Mesendoderm (in vitro differentiated cells): ENCODE measurements around the gene PIK3C2A.
"Not testable (repeated sequence)": the region's sequence is repeated elsewhere in the genome, so short reads cannot be mapped to it uniquely, and the experiment has no call there.

Source experiments
- DNase-seq: peaks from one replicate; pipeline ENCODE4 v3.0.0; 2013
- H2AK5ac ChIP-seq: 2 replicates; pipeline ENCODE4 v1.6.1; 2013; ENCODE audit warnings: low read length, inconsistent platforms
- H2BK120ac ChIP-seq: 2 replicates; pipeline ENCODE4 v1.6.1; 2013; ENCODE audit warnings: low read depth, mild to moderate bottlenecking, low read length, moderate library complexity, mixed read lengths
- H2BK15ac ChIP-seq: replicated peaks from 2 replicates; pipeline ENCODE4 v1.6.1; 2013; ENCODE audit warnings: low read depth, mild to moderate bottlenecking, moderate library complexity
- H2BK5ac ChIP-seq: 2 replicates; pipeline ENCODE4 v1.6.1; 2013; ENCODE audit warnings: low read length, inconsistent platforms
- H3K18ac ChIP-seq: 2 replicates; pipeline ENCODE4 v1.6.1; 2013; ENCODE audit warnings: mild to moderate bottlenecking, low read length, mixed read lengths
- H3K23ac ChIP-seq: one replicate; pipeline ENCODE4 v1.6.1; 2013; ENCODE audit warnings: low read length
- H3K27ac ChIP-seq: 2 replicates; pipeline ENCODE4 v1.5.1; 2013; ENCODE audit warnings: low read depth, mild to moderate bottlenecking, inconsistent platforms, low read length, moderate library complexity
- H3K27me3 ChIP-seq: 2 replicates; pipeline ENCODE4 v1.6.1; 2013; ENCODE audit warnings: low read length, control low read depth, mild to moderate bottlenecking, inconsistent platforms; ENCODE audit not compliant: insufficient read depth, poor library complexity
- H3K36me3 ChIP-seq: 2 replicates; pipeline ENCODE4 v1.6.1; 2013; ENCODE audit warnings: low read length, inconsistent platforms; ENCODE audit not compliant: control insufficient read depth, insufficient read depth
- H3K4ac ChIP-seq: one replicate; pipeline ENCODE4 v1.6.1; 2013; ENCODE audit warnings: low read depth, mild to moderate bottlenecking, low read length, moderate library complexity
- H3K4me1 ChIP-seq: 2 replicates; pipeline ENCODE4 v1.6.1; 2013; ENCODE audit warnings: low read depth, low read length, inconsistent platforms; ENCODE audit not compliant: control insufficient read depth
- H3K4me2 ChIP-seq: 2 replicates; pipeline ENCODE4 v1.6.1; 2013; ENCODE audit warnings: low read length
- H3K4me3 ChIP-seq: 2 replicates; pipeline ENCODE4 v1.5.1; 2013; ENCODE audit warnings: mild to moderate bottlenecking, low read length
- H3K56ac ChIP-seq: one replicate; pipeline ENCODE4 v1.6.1; 2013; ENCODE audit warnings: low read length
- H3K79me1 ChIP-seq: 2 replicates; pipeline ENCODE4 v1.6.1; 2013; ENCODE audit warnings: low read length, inconsistent platforms
- H3K79me2 ChIP-seq: 2 replicates; pipeline ENCODE4 v1.6.1; 2013; ENCODE audit warnings: mild to moderate bottlenecking, low read length; ENCODE audit not compliant: control insufficient read depth, insufficient read depth
- H3K9ac ChIP-seq: 2 replicates; pipeline ENCODE4 v1.6.1; 2013; ENCODE audit warnings: low read length, inconsistent platforms
- H4K5ac ChIP-seq: one replicate; pipeline ENCODE4 v1.6.1; 2013; ENCODE audit warnings: low read length
- H4K8ac ChIP-seq: one replicate; pipeline ENCODE4 v1.6.1; 2013; ENCODE audit warnings: low read depth, mild to moderate bottlenecking, control low read depth, low read length, moderate library complexity
- WGBS: extraction: QIAGEN DNeasy Blood & Tissue Kit; methylation state at CpG from one replicate; pipeline ENCODE4 v1.1.7; 2013; ENCODE audit warnings: low lambda C conversion rate, missing lambda C conversion rate; ENCODE audit not compliant: insufficient coverage; ENCODE audit errors: extremely low coverage; 5-methylcytosine and 5-hydroxymethylcytosine counted together

PIK3C2A gene

DNA sequence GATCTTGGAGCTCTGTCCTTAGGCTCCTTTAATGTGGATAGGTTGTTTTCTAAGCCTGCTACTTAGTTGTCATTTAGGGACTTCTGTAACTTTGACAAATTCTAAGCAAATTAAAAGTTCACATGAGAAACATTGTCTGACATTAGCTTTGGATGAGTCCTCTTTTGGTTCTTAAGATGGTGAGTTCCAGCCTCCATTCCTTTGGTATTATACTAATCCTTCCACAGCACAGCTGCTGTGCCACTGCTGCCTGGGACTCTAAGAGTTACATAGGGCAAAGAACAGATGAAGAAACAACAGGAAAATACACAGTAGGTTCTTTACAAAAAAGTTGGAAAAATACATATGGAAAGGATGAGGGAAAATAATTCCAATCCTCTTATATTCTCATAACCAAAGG lies 25.3 kb upstream of the PIK3C2A start:
- no peaks in the 10 kb centered on the region for H3K79me2 ChIP-seq
- no peak overlapping the region for H3K27ac ChIP-seq
- H2BK120ac ChIP-seq = no peak overlapping the region
- no peak overlapping the region for H3K4me3 ChIP-seq
- no peak overlapping the region for H3K18ac ChIP-seq
- no peak overlapping the region for H2AK5ac ChIP-seq
- H2BK15ac ChIP-seq = no peak overlapping the region
- H3K36me3 ChIP-seq = no peaks in the 10 kb centered on the region
- H3K4me2 ChIP-seq = no peak overlapping the region
- H2BK5ac ChIP-seq = no peak overlapping the region
- no peaks in the 10 kb centered on the region for H3K4me1 ChIP-seq
- H3K79me1 ChIP-seq = no peaks in the 10 kb centered on the region
- H4K5ac ChIP-seq = no peak overlapping the region
- H4K8ac ChIP-seq = no peak overlapping the region
- H3K23ac ChIP-seq = no peak overlapping the region
- no peaks in the 10 kb centered on the region for H3K27me3 ChIP-seq
- no peak overlapping the region for H3K9ac ChIP-seq
- DNase-seq = no peak
- H3K56ac ChIP-seq = no peak overlapping the region
- H3K4ac ChIP-seq = no peak overlapping the region

DNA sequence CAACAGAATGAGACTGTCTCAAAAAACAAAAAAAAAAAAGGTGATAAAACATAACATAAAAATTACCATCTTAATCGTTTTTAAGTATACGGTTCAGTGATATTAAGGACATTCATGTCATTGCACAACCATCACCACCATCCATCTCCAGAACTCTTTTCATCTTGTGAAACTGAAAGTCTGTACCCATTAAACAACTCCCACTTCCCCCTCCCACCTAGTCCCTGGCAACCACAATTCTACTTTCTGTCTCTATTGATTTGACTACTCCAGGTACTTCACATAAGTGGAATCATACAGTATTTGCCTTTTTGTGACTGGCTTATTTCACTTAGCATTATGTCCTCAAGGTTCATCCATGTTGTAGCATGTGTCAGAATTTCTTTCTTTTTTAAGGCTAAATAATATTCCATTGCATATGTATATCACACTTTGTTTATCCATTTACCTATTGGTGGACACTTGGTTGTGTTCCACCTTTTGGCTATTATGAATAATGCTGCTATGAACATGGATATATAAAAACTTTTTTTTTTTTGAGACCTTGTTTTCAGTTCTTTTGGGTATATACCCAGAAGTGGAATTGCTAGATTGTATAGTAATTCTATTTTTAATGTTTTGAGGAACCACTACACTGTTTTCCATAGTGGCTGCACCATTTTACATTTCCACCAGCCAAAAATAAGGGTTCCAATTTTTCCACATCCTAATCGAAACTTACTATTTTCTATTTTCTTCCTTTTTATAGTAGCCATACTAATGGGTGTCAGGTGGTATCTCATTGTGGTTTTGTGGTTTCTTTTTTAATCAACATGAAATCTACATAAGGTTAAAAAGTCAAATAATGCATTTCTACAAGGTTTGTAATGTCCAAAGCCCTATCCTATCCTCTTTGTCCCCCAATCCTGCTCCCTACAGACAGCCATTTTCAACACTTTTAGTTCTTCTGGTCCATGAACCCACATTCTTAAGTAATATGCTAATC lies 23.4 kb upstream of the PIK3C2A start:
- Histone ChIP-seq H3K18ac (no peak overlapping the region), H3K56ac (no peak overlapping the region), H2BK15ac (no peak overlapping the region), H3K4me2 (no peak overlapping the region), H4K8ac (no peak overlapping the region), H3K4me1 (no peaks in the 10 kb centered on the region), H3K4ac (no peak overlapping the region), H3K27ac (no peak overlapping the region), H3K23ac (no peak overlapping the region), H2AK5ac (no peak overlapping the region), H3K9ac (no peak overlapping the region), H2BK120ac (no peak overlapping the region), H3K36me3 (no peaks in the 10 kb centered on the region), H3K79me1 (no peaks in the 10 kb centered on the region), H2BK5ac (no peak overlapping the region), H3K79me2 (no peaks in the 10 kb centered on the region), H3K4me3 (no peak overlapping the region), H3K27me3 (no peaks in the 10 kb centered on the region), H4K5ac (no peak overlapping the region)
- whole genome bisulfite sequencing = no CpG with 5 or more reads among the region's 3 CpGs
- no peak for DNase-seq

DNA sequence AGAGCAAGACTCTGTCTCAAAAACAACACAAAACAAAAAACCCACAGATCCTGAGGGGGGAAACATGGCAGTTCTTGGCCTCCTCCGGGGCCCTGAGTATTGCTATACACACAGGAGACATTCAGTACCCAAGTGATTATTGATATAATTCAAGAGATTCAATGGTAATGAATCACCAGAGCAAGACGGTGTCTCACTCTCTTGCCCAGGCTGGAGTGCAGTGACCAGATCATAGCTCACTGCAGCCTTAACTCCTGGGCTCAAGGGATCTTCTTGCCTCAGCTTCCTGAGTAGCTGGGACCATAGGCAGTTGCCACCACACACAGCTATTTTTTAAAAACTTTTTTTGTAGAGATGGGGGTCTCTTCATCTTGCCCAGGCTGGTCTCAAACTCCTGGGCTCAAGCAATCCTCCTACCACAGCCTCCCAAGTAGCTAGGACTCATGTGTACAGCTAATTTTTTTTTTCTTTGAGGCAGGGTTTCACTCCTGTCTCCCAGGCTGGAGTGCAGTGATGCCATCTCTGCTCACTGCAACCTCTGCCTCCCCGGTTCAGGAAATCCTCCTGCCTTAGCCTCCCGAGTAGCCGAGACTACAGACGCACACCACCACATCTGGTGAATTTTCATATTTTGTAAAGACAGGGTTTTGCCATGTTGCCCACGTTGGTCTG lies 21.8 kb upstream of the PIK3C2A start:
- Histone ChIP-seq H3K27ac (no peak overlapping the region), H2BK5ac (no peak overlapping the region), H3K4me1 (no peaks in the 10 kb centered on the region), H4K5ac (no peak overlapping the region), H3K4ac (no peak overlapping the region), H3K79me2 (no peaks in the 10 kb centered on the region), H3K36me3 (no peaks in the 10 kb centered on the region), H3K18ac (no peak overlapping the region), H2BK120ac (no peak overlapping the region), H3K23ac (no peak overlapping the region), H3K4me2 (no peak overlapping the region), H2AK5ac (no peak overlapping the region), H3K9ac (no peak overlapping the region), H3K56ac (no peak overlapping the region), H2BK15ac (no peak overlapping the region), H3K4me3 (no peak overlapping the region), H4K8ac (no peak overlapping the region), H3K27me3 (no peaks in the 10 kb centered on the region), H3K79me1 (no peaks in the 10 kb centered on the region)
- no peak for DNase-seq
- WGBS = no CpG with 5 or more reads among the region's 7 CpGs

DNA sequence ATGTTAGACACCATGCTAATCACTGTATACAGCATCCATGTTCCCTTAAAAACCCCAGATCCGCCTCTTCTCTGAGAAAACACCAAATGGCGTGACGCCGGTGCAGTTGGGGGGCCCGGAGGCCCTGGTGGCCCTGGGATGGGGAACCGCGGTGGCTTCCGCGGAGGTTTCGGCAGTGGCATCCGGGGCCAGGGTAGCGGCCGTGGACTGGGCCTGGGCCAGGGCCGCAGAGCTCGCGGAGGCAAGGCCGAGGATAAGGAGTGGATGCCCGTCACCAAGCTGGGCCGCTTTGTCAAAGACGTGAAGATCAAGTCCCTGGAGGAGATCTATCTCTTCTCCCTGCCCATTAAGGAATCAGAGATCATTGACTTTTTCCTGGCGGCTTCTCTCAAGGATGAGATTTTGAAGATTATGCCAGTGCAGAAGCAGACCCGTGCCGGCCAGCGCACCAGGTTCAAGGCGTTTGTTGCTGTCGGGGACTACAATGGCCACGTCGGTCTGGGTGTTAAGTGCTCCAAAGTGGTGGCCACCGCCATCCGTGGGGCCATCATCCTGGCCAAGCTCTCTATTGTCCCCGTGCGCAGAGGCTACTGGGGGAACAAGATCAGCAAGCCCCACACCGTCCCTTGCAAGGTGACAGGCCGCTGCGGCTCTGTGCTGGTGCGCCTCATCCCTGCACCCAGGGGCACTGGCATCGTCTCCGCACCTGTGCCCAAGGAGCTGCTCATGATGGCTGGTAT lies 20.6 kb upstream of the PIK3C2A start:
- not testable (repeated sequence) for H3K18ac ChIP-seq, H3K4me1 ChIP-seq
- WGBS = no CpG with 5 or more reads among the region's 38 CpGs

GRCh38 chr11:17224727-17225126 lies 16.9 kb upstream of the PIK3C2A start:
- Histone ChIP-seq H3K4me2 (no peak overlapping the region), H3K18ac (no peak overlapping the region), H3K4me1 (no peaks in the 10 kb centered on the region), H2AK5ac (no peak overlapping the region), H2BK5ac (no peak overlapping the region), H3K4ac (no peak overlapping the region), H3K23ac (no peak overlapping the region), H3K79me2 (no peaks in the 10 kb centered on the region), H3K4me3 (no peak overlapping the region), H4K5ac (no peak overlapping the region), H3K36me3 (no peaks in the 10 kb centered on the region), H2BK15ac (no peak overlapping the region), H4K8ac (no peak overlapping the region), H3K56ac (no peak overlapping the region), H2BK120ac (no peak overlapping the region), H3K9ac (no peak overlapping the region), H3K27me3 (no peaks in the 10 kb centered on the region), H3K27ac (no peak overlapping the region), H3K79me1 (no peaks in the 10 kb centered on the region)
- WGBS = no CpG with 5 or more reads among the region's 2 CpGs
- DNase-seq = peak; percentile 7

More for the DNA sequence above, 20.6 kb upstream of the PIK3C2A start:
- not testable (repeated sequence) for H4K5ac ChIP-seq, H3K4me2 ChIP-seq, H2BK15ac ChIP-seq, H3K27ac ChIP-seq, H3K56ac ChIP-seq, H4K8ac ChIP-seq, H3K4ac ChIP-seq, H3K79me2 ChIP-seq, H3K79me1 ChIP-seq, H2BK5ac ChIP-seq, H2BK120ac ChIP-seq, H3K9ac ChIP-seq, H3K4me3 ChIP-seq, DNase-seq, H3K36me3 ChIP-seq, H3K27me3 ChIP-seq, H3K23ac ChIP-seq, H2AK5ac ChIP-seq
